Stimulated activated CD4-positive, alpha-beta T cell treated with anti-CD3 and anti-CD28 coated beads, TNF-alpha, amount 100 ng/mL, for 48 hours (primary cell): ENCODE results near the gene C9orf152.

Source experiments
- DNase-seq, 3 donors: peaks; one replicate each; pipeline ENCODE4 v3.0.0-alpha.2; 2020; ENCODE audit warnings: low read depth in 3 of 3

Gene C9orf152

DNA sequence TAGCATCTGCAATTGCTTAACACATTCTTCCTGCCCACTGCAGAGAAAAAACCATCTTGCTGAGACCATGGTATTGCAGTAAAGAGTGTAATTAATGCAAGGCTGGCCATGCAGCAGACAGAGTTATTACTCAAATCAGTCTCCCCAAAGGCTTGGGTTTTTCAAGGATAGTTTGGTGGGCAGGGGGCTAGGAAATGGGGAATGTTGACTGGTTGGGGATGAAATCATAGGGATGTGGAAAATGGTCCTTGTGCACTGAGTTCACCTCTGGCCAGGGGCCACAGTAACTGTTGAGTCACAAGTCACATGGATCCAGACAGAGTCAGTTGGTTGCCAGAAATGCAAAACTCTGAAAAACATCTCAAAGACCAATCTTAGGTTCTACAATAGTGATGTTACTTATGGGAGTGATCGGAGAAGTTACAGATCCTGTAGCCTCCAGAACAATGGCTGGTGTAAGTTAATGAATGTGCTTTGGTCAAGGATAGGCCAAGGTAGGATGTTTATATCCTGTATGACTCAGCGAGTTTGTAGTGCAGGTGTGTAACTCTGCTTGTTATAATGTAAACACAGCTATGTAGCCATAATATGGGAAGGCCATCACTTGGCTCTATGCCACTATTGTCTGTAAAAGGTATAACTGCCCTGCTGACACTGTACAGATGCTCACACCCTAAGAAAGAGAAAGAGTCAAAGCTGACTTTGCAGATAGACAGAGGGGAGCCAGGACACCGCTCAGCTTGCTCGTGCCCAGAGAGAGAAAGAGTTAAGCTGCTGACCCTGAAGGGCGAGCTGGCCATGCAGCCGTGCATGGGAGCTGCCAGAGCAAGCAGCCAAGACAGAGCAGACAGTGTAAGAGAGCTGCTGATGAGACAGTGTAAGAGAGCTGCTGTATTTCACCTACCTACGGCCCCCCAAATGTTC lies 27.2 kb downstream of the C9orf152 start:
- no peak for DNase-seq

DNA sequence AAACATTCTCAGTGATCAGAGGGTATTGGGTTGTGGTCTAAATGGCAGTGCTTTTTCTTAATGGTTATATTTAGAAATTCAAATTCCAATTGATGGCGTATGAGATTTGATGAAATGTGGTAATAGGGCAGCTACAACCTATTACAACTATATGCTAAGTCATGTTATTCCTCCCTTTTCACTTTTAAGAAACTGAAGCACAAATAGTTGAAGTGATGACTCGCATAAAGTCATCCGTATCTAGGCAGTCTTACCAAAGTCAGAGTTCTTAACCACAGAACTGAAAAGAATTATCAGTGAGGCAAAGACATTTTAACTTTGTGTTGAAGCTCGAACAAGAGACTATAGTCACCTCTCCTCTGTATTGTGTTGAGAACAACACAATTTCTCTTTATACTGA lies 28.2 kb downstream of the C9orf152 start:
- no peak for DNase-seq

DNA sequence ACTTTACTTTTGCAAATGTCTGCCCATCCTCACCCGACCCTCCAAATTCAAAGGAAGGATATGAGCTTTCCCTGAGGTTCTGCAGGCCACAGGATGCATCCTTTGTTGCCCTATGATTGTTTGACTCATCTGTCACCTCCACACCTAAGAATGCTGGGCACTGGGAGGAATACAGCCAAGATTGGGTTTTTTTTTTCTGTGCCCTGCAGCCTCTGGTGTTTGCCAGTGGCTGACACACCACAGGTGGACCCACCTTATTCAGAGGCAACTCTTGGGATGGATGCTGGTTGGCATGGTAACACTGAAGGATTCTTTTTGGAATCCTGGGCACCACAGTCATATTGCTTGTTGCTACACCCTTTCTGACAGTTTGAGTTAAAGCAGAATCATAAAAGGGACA lies 29.7 kb downstream of the C9orf152 start:
- no peak for DNase-seq

DNA sequence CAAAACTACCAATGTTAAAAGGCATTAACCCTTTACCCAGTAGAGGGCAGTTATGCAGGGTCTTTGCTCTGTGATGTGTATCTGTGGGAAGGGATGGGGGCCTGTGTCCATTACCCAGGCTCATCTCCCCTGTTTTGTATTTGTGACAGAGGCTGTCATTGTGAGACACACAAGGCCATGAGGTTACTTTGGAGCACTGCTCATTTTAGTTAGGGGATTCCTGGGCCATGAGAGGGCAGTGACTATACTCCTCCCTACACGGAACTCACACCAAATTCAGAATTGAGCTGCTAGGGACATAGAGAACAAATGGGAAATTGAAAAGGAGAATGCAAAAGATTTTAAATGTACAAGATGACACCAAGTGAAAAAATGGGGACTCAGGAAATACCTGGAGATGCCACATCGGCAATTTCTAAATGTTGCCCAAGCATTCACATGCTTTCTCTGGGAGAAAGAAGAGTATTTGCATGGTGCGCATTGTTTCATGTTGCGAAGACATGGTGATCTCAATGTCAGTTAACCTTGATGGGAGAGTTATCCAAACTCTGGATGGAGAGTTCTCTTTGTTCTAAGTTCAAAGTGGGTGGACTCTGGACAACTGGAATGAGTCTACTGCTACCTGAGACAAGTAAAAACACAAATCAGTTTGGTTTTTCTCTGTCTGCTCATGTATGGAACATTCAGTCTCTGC lies 32.5 kb downstream of the C9orf152 start:
- no peak for DNase-seq

DNA sequence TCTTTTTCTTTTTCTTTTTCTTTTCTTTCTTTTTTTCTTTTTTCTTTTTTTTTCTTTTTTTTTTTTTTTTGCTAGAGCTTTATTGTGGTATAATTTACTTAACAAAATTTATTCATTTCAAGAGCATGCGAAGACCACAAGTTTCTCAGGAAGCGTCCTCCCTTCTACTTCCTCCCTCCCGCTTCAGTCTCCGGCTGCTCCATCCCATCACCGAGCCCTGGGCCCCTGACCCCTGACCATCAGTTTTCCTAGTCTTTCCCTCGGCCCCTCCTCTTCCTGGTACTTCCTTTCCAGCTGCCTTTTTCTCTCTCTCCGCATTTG lies 34.7 kb downstream of the C9orf152 start:
- no peak for DNase-seq

DNA sequence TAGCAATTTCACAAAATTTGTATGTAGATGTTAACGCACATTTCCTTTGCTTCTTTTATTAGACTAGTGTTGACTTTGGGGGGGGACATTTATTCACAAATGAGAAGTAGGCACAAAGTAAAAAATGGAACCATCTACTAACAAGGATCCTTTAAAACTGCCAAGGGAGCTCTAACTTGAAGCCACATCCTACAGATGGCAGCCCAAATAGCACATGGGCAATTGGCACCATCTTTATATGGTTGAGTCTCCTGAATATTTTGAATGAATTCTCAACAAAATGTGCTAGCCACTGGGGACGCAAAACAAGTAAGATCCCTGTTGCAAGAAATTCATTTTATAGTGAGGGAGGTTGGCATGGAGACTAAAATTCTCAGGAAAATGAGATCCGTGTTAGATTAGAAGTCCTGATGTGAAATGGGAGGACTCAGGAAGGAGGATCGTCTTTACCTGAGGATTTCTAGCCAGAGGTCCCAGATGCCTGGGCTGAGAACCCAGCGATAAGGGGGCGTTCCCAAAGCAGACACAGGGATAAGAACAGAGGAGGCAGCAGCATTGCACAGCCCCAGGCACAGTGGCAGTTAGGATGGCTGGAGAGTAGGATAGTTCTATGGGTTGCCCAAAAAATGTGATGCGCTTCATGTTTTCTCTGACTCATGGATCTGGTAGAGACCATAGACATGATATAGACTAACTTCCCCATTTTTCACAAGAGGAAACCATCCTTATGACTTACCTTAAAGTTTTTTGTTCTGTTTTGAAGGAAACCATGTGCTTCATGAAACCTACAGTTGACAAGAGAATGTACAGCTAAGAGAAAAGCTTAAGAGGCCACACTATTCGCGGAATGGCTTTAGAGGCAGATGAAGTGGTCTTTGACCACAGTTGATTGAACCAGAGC lies 37.4 kb downstream of the C9orf152 start:
- DNase-seq: no peak

DNA sequence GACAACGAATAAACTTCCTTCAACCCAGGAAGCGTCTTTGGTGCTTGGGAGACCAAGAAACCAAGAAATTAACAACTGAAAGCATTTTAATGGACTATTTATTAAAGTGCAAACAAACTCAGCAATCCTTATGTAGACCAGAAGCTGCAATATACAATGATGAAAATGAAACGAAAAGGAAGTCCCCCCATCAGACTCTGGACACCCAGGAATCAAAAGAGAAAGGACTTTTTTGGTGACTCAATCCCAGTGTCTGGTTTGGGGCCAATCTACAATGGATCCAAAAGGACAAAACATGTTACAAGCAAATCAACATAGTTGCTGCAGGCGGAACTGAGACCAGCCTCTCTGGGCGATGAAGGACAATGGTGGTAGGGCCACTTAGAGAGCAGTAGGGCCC lies 39.5 kb downstream of the C9orf152 start:
- no peak for DNase-seq

DNA sequence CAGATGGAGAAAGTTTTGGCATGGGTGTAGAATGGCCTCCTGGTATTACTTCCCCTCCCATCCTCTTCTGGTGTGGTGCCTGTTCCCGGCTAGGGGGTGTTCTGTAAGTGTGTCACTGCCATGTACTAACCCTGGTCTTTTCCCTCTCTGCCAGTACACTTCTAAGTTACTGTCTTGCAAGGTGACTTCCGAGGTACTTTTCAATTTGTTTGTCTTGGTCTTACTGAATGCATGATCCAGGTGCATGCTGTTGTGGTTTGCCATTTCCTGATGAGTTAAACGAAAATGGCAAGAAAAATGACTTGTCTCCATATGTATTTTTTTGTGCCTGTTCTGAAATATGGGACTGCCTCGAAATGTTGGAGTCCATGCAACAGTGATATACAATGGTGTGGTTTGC lies 46.0 kb downstream of the C9orf152 start:
- no peak for DNase-seq

DNA sequence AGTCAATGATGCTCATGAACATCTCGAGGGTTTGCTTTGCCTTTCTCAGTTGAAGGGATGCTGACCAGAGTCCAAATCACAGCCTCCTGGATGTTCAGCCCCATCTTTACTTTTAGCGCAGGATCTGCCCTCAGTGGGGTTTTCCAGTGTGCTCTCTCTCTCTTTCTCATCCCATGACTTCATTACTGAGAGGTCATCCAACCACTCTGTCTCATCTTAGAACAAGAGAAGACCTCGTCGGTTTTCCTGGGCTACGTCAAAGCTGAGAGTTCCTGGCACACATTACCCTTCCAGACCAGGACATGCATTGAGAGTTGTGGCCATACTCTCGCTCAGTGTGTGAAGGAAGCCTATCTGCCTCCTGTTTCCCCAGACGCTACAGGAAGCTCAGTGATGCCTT lies 47.3 kb downstream of the C9orf152 start:
- DNase-seq: no peak

DNA sequence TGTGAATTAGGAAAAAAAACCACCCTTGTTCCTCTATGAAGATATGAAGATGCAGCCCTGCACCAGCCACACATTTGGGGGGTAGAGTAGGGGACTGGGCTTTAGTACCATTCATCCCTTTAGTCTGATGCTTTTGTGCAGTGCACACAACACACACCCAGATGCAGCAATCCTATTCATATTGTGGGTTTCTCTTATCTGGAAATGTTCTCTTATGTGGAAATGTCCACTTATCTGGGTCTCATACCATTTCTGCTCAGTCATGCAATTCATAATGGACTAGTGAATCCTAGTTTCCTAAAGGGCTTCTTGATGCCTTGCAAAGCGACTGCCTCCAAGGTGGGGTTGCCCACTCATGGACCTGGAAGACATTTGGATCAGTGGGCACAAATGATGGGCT lies 47.8 kb downstream of the C9orf152 start:
- DNase-seq: no peak

DNA sequence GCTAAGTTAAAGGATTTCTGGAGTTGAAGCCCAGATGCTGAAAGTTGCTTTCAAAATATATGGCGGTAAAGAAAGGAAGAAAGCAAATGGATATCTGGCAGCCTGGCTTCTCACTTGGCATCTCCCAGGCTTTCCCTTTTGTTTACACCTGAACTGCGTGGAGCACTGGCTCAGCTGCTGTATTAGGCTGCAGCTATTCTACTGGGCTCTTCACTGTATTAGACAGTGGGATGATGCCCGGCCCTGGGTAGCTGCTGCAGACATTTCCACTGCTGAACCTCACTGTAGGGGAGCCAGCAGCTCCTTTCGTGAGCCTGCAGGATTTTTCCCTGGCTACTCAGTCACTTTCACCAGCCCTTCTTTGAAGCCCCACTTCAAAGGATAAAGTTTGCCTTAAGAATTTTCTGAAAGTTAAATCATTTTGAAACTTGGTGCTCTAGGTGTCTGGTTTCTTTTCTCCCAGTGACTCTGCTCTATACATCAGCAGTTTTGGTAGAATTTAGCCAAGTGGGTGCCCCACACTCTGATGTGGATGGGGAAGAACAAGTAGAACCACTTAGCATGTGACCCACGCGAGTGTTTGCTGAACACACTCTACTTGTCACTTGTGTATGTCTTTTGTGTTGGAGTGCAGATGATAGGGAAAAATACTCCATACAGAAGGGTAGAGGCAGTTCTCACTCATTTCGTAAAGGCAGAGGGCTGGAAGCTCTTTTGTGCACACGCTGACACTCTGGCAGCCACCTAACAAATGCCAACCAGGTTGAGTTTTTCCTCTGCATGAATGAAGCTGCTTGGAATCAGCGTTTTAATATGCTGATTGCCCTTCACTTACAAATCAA lies 49.9 kb downstream of the C9orf152 start:
- no peak for DNase-seq

DNA sequence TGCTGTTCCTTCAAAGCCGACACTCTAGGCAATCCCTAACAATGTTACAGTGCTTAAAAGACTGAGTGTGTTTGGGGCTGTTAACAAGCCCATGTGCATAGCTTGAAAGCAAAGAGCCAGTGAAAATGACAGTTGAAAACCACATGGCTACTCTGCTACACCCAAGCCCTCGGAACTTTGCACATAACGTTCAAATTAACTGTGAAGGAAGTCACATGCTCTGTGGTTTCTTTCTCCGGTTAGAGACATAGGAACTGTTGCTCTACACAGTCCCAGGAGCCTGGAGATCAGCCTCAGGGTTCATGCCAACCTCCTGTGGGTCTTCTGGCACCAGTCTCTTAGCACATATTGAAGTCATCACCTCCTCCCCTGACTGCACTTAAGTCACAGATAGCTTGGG lies 51.1 kb downstream of the C9orf152 start:
- DNase-seq: no peak

DNA sequence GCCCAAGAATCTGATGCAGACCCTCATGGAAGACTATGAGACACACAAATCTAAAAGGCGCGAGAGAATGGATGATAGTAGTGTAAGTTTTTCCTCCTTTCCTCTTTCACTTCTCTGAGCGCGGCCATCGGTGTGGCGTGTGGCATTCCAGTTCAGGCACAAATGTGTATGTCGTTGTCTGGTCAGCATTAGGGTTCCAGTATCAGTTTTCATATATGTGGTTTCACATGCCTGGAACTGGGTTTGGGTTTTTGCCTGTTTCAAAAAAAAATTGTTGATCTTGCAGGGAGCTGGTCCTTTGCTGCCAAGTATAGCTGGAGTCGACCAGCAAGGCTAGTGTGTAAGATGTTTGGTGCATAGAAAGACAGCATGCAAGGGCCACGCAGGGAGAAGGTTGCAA lies 51.5 kb downstream of the C9orf152 start:
- no peak for DNase-seq

DNA sequence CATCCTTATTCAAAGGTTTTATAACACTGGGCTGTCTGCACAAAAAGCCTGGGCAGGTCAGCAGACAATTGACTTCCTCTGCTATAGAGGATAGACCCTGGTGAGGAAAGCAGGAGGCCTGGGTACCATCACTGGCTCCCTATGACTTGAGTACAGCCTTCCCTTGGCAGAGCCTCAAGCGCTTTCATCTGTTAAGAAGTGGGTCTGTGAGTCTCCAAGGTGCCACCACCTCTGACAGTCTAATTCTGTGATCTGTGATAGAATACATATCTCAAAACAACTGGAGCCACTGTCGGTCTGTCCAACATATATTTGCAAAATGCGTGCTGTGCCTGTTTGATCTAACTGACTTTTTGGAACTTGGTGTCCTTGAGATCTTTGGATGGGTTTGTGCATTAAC lies 52.2 kb downstream of the C9orf152 start:
- DNase-seq: no peak

DNA sequence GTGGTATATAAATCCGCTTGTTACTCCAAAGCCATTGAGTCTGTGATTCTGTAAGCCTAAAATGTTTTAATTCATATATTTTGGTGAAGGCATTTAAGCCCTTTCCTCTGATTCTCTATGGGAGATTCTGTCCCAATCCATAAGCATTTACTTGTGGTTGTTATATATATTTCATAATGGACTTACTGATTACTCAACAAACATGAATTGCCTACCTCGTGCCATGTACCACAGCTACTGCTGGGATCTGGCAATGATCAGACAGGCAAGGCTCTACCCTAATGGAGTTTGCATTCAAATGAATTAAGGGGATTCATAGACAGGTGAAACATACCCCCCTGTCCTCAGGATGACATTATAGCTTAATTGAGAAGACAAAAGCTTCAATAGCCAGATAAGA lies 54.5 kb downstream of the C9orf152 start:
- DNase-seq: no peak

DNA sequence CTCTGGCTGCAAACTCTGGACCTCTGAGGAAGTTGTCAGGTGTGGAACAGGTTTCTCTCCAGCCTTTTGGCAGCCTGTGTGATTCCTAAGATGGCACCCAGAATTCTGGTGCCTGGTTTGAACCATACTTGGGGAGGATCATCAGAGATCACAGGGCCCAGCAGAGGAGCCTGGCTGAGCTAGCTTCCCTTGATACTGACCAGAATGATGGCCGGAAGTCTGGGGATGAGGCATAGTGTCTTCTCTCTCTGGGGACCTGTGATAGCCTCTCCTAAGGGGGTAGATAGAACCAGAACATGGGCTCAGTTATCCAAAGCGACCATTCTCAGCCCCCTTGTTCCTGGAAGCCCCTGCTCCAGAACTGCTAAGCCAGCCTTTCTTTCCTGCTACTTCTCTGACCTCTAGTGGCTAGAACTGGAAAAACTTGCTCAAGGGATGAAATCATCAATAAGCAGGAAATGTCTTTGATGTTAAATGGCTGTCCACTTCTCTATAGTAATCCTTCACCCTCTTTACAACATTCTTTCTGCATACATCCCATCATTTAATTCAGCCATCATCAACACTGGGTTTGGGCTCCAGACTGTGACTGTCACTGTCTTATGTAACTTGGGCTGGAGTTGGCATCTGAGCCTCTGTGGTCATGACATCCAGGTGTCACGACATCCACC lies 55.1 kb downstream of the C9orf152 start:
- no peak for DNase-seq
